ENCODE measurements around the gene C6orf58.

DNA sequence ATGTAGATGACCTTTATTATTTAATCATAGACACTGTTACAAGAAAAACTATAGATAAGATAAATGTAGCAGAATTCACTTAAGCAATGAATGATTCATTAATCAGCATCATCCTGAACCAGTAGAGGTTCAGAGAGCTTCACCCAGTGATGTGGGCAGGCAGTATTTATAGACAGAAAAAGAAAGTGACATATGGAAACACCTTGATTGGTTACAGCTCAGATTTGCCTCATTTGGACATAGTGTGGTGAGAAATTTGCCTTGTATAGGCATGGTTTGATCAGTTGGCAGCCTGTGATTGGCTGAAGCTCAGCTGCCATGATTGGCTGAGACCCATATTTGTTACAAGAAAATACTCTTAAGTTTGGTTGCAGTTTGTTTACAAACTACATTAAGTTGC is 4.6 kb downstream of the C6orf58 start:
- TF ChIP-seq, protein P1, sequence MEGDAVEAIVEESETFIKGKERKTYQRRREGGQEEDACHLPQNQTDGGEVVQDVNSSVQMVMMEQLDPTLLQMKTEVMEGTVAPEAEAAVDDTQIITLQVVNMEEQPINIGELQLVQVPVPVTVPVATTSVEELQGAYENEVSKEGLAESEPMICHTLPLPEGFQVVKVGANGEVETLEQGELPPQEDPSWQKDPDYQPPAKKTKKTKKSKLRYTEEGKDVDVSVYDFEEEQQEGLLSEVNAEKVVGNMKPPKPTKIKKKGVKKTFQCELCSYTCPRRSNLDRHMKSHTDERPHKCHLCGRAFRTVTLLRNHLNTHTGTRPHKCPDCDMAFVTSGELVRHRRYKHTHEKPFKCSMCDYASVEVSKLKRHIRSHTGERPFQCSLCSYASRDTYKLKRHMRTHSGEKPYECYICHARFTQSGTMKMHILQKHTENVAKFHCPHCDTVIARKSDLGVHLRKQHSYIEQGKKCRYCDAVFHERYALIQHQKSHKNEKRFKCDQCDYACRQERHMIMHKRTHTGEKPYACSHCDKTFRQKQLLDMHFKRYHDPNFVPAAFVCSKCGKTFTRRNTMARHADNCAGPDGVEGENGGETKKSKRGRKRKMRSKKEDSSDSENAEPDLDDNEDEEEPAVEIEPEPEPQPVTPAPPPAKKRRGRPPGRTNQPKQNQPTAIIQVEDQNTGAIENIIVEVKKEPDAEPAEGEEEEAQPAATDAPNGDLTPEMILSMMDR (conservative IDR thresholded peaks at IDR 0.05; ENCODE audit: low read depth in 2 of 2) = no peak
- TF ChIP-seq, protein P2, sequence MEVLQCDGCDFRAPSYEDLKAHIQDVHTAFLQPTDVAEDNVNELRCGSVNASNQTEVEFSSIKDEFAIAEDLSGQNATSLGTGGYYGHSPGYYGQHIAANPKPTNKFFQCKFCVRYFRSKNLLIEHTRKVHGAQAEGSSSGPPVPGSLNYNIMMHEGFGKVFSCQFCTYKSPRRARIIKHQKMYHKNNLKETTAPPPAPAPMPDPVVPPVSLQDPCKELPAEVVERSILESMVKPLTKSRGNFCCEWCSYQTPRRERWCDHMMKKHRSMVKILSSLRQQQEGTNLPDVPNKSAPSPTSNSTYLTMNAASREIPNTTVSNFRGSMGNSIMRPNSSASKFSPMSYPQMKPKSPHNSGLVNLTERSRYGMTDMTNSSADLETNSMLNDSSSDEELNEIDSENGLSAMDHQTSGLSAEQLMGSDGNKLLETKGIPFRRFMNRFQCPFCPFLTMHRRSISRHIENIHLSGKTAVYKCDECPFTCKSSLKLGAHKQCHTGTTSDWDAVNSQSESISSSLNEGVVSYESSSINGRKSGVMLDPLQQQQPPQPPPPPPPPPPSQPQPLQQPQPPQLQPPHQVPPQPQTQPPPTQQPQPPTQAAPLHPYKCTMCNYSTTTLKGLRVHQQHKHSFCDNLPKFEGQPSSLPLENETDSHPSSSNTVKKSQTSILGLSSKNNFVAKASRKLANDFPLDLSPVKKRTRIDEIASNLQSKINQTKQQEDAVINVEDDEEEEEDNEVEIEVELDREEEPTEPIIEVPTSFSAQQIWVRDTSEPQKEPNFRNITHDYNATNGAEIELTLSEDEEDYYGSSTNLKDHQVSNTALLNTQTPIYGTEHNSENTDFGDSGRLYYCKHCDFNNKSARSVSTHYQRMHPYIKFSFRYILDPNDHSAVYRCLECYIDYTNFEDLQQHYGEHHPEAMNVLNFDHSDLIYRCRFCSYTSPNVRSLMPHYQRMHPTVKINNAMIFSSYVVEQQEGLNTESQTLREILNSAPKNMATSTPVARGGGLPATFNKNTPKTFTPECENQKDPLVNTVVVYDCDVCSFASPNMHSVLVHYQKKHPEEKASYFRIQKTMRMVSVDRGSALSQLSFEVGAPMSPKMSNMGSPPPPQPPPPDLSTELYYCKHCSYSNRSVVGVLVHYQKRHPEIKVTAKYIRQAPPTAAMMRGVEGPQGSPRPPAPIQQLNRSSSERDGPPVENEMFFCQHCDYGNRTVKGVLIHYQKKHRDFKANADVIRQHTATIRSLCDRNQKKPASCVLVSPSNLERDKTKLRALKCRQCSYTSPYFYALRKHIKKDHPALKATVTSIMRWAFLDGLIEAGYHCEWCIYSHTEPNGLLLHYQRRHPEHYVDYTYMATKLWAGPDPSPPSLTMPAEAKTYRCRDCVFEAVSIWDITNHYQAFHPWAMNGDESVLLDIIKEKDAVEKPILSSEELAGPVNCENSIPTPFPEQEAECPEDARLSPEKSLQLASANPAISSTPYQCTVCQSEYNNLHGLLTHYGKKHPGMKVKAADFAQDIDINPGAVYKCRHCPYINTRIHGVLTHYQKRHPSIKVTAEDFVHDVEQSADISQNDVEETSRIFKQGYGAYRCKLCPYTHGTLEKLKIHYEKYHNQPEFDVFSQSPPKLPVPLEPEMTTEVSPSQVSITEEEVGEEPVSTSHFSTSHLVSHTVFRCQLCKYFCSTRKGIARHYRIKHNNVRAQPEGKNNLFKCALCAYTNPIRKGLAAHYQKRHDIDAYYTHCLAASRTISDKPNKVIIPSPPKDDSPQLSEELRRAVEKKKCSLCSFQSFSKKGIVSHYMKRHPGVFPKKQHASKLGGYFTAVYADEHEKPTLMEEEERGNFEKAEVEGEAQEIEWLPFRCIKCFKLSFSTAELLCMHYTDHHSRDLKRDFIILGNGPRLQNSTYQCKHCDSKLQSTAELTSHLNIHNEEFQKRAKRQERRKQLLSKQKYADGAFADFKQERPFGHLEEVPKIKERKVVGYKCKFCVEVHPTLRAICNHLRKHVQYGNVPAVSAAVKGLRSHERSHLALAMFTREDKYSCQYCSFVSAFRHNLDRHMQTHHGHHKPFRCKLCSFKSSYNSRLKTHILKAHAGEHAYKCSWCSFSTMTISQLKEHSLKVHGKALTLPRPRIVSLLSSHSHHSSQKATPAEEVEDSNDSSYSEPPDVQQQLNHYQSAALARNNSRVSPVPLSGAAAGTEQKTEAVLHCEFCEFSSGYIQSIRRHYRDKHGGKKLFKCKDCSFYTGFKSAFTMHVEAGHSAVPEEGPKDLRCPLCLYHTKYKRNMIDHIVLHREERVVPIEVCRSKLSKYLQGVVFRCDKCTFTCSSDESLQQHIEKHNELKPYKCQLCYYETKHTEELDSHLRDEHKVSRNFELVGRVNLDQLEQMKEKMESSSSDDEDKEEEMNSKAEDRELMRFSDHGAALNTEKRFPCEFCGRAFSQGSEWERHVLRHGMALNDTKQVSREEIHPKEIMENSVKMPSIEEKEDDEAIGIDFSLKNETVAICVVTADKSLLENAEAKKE (CRISPR knock-in tag; IDR thresholded peaks at IDR 0.05) = no peak
